ENCODE results near the gene ATG16L2.

DNA sequence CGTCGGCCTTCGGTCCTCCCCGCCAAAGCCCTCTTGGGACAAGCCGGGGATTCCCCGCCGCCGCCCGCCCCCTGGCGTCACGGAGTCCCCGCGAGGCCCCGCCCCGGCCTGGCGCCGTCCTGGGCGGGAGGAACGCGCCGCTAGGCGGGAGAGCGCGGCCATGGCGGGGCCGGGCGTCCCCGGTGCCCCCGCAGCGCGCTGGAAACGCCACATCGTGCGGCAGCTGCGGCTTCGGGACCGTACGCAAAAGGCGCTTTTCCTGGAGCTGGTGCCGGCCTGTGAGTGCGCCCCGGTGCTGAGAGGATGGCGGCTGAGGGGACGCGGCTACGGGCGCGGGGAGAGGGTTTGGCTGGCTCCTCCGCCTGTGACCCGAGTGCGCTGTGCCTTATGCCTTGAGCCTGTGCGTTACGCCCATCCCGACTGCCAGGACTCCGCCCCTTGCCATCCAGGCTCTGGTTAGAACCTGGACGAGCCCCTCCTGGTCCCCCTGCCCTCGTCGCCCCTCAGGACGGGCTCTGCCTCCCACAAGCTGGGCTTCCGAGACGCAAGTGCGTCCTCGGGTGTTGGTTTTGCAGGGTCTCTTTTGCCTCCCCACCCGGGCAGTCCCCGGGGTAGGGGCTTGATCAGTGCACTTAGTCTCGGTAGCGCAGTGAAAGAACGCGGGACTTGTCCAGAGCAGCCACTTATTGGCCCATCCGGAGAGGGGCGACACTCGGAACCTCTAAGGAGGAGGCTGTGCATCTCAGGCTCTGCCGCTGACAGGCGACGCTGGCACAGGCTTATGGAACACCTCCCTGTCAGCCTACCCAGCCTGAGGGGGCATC, at the start of gene ATG16L2:
- TF ChIP-seq CTCF (IDR thresholded peaks at IDR 0.05) (no peak), CREB1 (CRISPR knock-in tag; IDR thresholded peaks at IDR 0.05) (no peak), SP1 (CRISPR knock-in tag; conservative IDR thresholded peaks at IDR 0.05) (peak; percentile 75), NFE2L1 (CRISPR knock-in tag; IDR thresholded peaks at IDR 0.05) (peak; percentile 35; the same call in 1 of the 2 replicates)
